Mammary epithelial cell (primary cell): ENCODE results near the gene ZNRF1.

Experiments used
- EZH2 ChIP-seq: IDR thresholded peaks from 2 replicates; pipeline ENCODE4 v1.6.1; 2012; ENCODE audit warnings: low read length, inconsistent platforms, borderline replicate concordance
- TF ChIP-seq, protein P1 (sequence below), 2 donors: IDR thresholded peaks in 1 of 2; conservative IDR thresholded peaks in 1 of 2; 2 replicates each; pipeline ENCODE4 v1.5.1; 2011 to 2012; ENCODE audit warnings: inconsistent platforms in 2 of 2, low read length in 2 of 2, mild to moderate bottlenecking in 2 of 2, control low read depth in 1 of 2, low read depth in 1 of 2; ENCODE audit not compliant: insufficient read depth in 1 of 2; ENCODE audit errors: extremely low read depth in 1 of 2

DNA sequence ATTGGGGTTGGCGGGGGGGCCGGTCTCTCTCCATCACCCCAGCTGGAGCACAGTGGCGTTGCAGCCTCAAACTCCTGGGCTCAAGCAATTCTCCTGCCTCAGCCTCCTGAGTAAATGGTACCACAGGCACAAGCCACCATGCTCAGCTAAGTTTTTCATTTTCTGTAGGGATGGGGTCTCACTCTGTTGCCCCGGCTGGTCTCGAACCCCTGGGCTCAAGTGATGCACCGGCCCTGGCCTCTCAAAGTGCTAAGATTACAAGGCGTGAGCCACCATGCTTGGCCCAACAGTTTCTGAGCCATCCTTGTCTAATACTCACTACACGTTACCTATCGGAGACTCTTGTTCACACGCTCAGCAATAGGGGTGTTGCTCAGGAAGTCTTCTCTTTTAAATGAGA lies 25.5 kb upstream of the ZNRF1 start:
- no peak for TF ChIP-seq EZH2
- TF ChIP-seq, protein P1, sequence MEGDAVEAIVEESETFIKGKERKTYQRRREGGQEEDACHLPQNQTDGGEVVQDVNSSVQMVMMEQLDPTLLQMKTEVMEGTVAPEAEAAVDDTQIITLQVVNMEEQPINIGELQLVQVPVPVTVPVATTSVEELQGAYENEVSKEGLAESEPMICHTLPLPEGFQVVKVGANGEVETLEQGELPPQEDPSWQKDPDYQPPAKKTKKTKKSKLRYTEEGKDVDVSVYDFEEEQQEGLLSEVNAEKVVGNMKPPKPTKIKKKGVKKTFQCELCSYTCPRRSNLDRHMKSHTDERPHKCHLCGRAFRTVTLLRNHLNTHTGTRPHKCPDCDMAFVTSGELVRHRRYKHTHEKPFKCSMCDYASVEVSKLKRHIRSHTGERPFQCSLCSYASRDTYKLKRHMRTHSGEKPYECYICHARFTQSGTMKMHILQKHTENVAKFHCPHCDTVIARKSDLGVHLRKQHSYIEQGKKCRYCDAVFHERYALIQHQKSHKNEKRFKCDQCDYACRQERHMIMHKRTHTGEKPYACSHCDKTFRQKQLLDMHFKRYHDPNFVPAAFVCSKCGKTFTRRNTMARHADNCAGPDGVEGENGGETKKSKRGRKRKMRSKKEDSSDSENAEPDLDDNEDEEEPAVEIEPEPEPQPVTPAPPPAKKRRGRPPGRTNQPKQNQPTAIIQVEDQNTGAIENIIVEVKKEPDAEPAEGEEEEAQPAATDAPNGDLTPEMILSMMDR (conservative IDR thresholded peaks at IDR 0.05 in 1 of 2, IDR thresholded peaks at IDR 0.05 in 1 of 2; ENCODE audit: extremely low read depth in 1 of 2, insufficient read depth in 1 of 2, low read depth in 1 of 2, low read length in 2 of 2) = no peak
